ENCODE data around the gene CDH2.

GRCh38 chr18:28080876-28081300, 96.0 kb downstream of the CDH2 start:
- TF ChIP-seq CTCF (IDR thresholded peaks at IDR 0.05), result no peak
- TF ChIP-seq POLR2A (IDR thresholded peaks at IDR 0.05), result no peak
- no peak for TF ChIP-seq EP300 (IDR thresholded peaks at IDR 0.05)
